ENCODE results near the gene ANK2.

ANK2 gene

DNA sequence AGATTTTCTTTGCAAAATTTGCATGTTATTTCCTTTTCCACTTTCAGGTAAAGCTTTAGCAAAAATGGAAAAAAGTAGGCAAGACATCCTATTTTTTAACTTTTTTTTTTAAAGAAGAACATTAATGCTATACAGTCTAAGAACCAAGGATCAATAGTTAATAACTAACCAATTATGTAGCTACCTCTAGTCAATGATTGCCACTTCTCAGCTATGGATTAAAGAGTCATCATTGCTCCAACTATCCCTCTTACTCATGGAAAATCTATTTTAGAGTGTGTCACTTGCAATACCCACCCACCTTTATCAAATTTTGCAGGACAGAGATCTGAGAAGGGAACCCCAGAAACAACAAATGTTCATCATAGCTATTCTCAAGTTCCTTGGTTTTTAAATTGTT, 223.1 kb downstream of the ANK2 start:
- no peak overlapping the region for H2AFZ ChIP-seq (ENCODE audit: low read length)
- TF ChIP-seq, protein P1, sequence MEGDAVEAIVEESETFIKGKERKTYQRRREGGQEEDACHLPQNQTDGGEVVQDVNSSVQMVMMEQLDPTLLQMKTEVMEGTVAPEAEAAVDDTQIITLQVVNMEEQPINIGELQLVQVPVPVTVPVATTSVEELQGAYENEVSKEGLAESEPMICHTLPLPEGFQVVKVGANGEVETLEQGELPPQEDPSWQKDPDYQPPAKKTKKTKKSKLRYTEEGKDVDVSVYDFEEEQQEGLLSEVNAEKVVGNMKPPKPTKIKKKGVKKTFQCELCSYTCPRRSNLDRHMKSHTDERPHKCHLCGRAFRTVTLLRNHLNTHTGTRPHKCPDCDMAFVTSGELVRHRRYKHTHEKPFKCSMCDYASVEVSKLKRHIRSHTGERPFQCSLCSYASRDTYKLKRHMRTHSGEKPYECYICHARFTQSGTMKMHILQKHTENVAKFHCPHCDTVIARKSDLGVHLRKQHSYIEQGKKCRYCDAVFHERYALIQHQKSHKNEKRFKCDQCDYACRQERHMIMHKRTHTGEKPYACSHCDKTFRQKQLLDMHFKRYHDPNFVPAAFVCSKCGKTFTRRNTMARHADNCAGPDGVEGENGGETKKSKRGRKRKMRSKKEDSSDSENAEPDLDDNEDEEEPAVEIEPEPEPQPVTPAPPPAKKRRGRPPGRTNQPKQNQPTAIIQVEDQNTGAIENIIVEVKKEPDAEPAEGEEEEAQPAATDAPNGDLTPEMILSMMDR (conservative IDR thresholded peaks at IDR 0.05; ENCODE audit: low read length), result no peak
- no peak for TF ChIP-seq EZH2phosphoT487 (IDR thresholded peaks at IDR 0.05; ENCODE audit: borderline replicate concordance)
- no peaks in the 10 kb centered on the region for H3F3A ChIP-seq (ENCODE audit: low read depth)

DNA sequence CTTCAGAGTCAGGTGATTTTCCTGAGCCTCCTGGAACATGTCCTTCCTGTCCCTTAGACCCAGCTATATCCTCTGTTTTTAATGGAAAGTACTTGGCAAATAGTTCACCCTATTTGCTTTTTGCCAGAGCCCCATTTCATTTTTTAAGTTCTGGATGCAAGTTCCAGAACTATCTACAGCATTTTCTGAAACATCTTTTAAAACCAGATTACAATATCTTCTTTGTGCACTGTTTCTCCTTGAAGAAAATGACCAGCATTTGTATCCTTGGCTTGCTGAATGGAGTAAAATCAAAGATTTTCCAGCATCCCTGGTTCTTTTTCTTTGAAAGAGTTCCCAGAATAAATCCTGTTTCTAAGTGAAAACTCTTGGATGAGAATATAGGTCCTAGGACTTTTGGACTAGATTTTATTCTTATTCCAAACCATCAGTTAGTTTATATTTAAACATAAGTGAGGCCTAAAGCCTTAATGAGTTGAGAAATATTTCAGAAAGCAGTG, 224.3 kb downstream of the ANK2 start:
- no peak overlapping the region for H3K4me3 ChIP-seq (ENCODE audit: low read length, poor library complexity, severe bottlenecking)
- TF ChIP-seq, protein P1 (conservative IDR thresholded peaks at IDR 0.05; ENCODE audit: low read length), result no peak
- TF ChIP-seq EZH2phosphoT487 (IDR thresholded peaks at IDR 0.05; ENCODE audit: borderline replicate concordance), result no peak
- no peaks in the 10 kb centered on the region for H3K9me2 ChIP-seq (replicated peaks; ENCODE audit: low read depth, low read length)
- H4K20me1 ChIP-seq (ENCODE audit: insufficient read depth, low read length, poor library complexity, severe bottlenecking), result no peaks in the 10 kb centered on the region
- H3F3A ChIP-seq (ENCODE audit: low read depth), result no peaks in the 10 kb centered on the region
- H2AFZ ChIP-seq (ENCODE audit: low read length), result no peak overlapping the region
- H3K9me3 ChIP-seq (ENCODE audit: insufficient read depth, low read depth, low read length), result no peaks in the 10 kb centered on the region
- H3K4me2 ChIP-seq (ENCODE audit: low read depth, low read length, poor library complexity, severe bottlenecking), result no peak overlapping the region
- H3K27me3 ChIP-seq (ENCODE audit: insufficient read depth, low read length, poor library complexity, severe bottlenecking), result no peaks in the 10 kb centered on the region
- no peaks in the 10 kb centered on the region for H3K79me2 ChIP-seq (ENCODE audit: insufficient read depth, low read length)
- no peaks in the 10 kb centered on the region for H3K4me1 ChIP-seq (ENCODE audit: insufficient read depth, low read length, poor library complexity, severe bottlenecking)
- H3K36me3 ChIP-seq (ENCODE audit: insufficient read depth, low read length), result no peaks in the 10 kb centered on the region
- H3K9ac ChIP-seq (ENCODE audit: low read depth, low read length, poor library complexity, severe bottlenecking), result no peak overlapping the region

More for the DNA sequence above, 223.1 kb downstream of the ANK2 start:
- Histone ChIP-seq H3K4me3 (ENCODE audit: low read length, poor library complexity, severe bottlenecking) (no peak overlapping the region), H3K79me2 (ENCODE audit: insufficient read depth, low read length) (no peaks in the 10 kb centered on the region), H3K4me2 (ENCODE audit: low read depth, low read length, poor library complexity, severe bottlenecking) (no peak overlapping the region), H4K20me1 (ENCODE audit: insufficient read depth, low read length, poor library complexity, severe bottlenecking) (no peaks in the 10 kb centered on the region), H3K36me3 (ENCODE audit: insufficient read depth, low read length) (no peaks in the 10 kb centered on the region), H3K4me1 (ENCODE audit: insufficient read depth, low read length, poor library complexity, severe bottlenecking) (no peaks in the 10 kb centered on the region), H3K9me2 (replicated peaks; ENCODE audit: low read depth, low read length) (no peaks in the 10 kb centered on the region), H3K9me3 (ENCODE audit: insufficient read depth, low read depth, low read length) (no peaks in the 10 kb centered on the region), H3K27me3 (ENCODE audit: insufficient read depth, low read length, poor library complexity, severe bottlenecking) (no peaks in the 10 kb centered on the region), H3K9ac (ENCODE audit: low read depth, low read length, poor library complexity, severe bottlenecking) (no peak overlapping the region)

DNA sequence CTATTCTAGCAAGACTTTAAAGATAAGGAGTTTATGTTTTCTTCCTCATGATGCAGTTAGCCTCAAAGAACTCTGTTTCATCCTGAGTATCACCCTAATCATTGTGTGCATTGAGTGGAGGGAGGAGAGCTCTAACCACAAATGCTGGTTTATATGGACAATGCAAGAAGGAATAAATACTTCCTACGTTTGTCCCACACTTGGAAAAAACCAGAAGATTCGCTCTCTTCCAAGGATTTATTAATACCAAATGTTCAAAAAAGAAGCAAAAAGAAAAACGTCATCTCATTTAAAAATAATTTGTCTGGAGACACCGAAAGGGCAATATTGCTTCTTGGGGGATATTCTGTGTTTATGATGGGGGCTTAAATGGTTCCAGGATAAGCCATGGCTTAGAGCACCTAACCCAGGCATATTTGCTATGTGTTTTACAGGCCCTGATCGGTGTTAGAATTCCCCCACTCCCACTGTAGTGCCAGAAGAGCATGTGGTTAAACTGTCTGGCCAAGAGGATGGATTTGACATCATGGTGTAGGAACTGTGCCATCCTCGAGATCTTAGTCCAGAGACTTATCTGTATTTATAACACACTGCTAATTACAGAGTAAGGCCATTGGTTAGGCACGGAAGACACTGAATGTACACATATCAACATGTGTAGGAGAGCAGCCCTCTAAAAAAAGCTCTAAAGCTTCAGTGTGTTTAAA, 227.2 kb downstream of the ANK2 start:
- H3K4me2 ChIP-seq (ENCODE audit: low read depth, low read length, poor library complexity, severe bottlenecking), result no peak overlapping the region
- H3K9me3 ChIP-seq (ENCODE audit: insufficient read depth, low read depth, low read length), result no peaks in the 10 kb centered on the region
- H3K4me1 ChIP-seq (ENCODE audit: insufficient read depth, low read length, poor library complexity, severe bottlenecking), result no peaks in the 10 kb centered on the region
- H4K20me1 ChIP-seq (ENCODE audit: insufficient read depth, low read length, poor library complexity, severe bottlenecking), result no peaks in the 10 kb centered on the region
- H3K9ac ChIP-seq (ENCODE audit: low read depth, low read length, poor library complexity, severe bottlenecking), result no peak overlapping the region
- H3K27me3 ChIP-seq (ENCODE audit: insufficient read depth, low read length, poor library complexity, severe bottlenecking), result no peaks in the 10 kb centered on the region
- H3K36me3 ChIP-seq (ENCODE audit: insufficient read depth, low read length), result no peaks in the 10 kb centered on the region
- H3K4me3 ChIP-seq (ENCODE audit: low read length, poor library complexity, severe bottlenecking), result no peak overlapping the region
- H3K79me2 ChIP-seq (ENCODE audit: insufficient read depth, low read length), result no peaks in the 10 kb centered on the region
- TF ChIP-seq, protein P1 (conservative IDR thresholded peaks at IDR 0.05; ENCODE audit: low read length), result no peak
- no peak for TF ChIP-seq EZH2phosphoT487 (IDR thresholded peaks at IDR 0.05; ENCODE audit: borderline replicate concordance)
- H3K9me2 ChIP-seq (replicated peaks; ENCODE audit: low read depth, low read length), result no peaks in the 10 kb centered on the region
- no peaks in the 10 kb centered on the region for H3F3A ChIP-seq (ENCODE audit: low read depth)
- no peak overlapping the region for H2AFZ ChIP-seq (ENCODE audit: low read length)

All from Loucy (cell line).